NCI-H2029 treated with DMSO at 0.1 percent for 48 hours (cell line): ENCODE measurements around the gene PAM.

Source experiments
- DNase-seq: peaks from one replicate; lab custom pipeline; 2025; lab: John Stamatoyannopoulos, UW

Gene PAM

DNA sequence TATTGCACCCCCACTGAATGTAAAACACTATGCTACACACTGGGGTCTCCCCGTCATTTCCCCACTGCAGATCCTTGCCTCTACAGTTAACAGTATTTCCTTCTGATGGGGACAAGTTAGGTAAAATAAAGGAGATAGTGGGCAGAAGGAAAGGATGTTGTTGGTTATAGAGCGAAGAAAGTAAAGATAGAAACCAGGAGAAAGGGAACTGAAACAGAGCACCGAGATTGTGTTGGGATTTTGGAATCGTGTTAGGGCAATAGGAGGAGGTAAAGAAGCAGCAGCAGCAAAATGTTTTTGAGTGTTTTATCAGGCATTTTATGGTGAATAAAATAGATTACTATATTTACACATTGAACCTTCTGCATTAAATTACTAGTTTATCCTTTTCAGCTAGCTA lies 60.0 kb downstream of the PAM start:
- no peak for DNase-seq

DNA sequence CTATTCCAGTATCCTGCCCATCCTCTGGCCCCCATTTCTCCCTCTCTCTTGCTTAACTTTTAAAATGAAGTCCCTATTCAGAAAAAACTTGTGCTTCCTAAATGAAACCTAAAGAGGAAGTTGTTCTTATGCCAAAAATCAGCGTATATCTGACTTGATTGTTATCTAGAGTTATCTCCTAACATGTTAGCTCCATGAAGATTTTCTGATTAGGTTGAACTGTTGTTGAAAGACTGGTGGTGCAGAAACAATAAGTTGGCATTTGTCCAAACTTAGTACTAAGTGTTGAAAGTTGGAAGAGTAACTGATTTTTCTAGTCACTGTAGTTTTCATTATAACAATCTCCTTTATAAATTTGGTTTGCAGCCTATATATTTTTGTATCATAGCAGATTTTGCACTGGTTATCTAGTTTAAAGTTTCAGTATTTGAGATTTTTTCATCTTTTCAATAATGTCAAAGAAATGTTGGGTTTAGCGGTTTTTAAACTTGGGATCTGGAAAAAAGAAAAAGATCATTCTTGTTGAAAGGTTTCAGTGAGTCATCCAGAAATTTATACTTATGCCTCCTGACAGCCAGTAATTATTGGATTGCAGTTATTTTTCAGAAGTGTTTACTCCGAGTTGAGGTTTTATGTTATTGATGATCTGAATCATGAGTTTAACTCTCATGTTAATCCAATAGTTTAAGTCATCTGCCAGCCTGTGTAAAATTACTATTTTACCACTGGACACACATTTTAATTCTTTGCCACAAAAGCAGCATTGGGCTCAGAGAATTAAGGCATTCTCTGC lies 60.6 kb downstream of the PAM start:
- no peak for DNase-seq

DNA sequence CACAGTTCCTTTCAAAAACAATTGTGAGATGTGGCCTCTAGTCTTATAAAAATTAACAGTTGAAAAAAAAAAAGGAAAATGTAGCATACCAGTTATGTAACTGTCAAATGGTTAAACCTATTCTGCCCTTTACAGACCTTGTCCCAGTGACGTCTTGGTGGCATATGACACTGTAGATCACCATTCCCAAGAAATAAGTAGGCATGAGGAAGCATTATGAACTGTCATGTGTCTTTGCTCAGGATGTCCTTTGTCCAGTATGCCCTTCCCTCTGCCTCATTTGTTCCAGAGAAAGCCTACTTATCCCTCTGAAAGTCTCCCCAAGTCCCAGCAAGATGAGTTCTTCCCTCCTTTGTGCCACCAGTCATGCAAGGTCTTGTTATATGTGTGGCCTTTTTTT lies 63.2 kb downstream of the PAM start:
- DNase-seq, result no peak

DNA sequence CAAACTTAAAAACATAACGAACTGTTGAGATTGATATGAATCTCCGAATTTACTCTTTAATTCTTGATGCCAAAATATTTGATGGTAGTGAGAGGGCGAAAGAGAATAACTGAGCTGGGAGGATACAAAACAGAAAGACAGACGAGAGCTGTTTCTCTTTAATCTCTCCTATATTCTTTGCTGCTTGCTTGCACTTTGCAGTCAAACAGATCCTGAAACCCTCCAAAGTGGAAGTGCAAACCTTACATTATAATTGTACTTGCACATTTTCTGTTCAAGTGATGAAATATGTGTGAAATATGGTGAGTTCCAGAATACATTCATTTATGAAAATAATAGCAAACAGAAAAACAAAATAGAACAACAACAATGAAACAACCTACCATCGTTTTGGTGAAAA lies 63.8 kb downstream of the PAM start:
- no peak for DNase-seq

DNA sequence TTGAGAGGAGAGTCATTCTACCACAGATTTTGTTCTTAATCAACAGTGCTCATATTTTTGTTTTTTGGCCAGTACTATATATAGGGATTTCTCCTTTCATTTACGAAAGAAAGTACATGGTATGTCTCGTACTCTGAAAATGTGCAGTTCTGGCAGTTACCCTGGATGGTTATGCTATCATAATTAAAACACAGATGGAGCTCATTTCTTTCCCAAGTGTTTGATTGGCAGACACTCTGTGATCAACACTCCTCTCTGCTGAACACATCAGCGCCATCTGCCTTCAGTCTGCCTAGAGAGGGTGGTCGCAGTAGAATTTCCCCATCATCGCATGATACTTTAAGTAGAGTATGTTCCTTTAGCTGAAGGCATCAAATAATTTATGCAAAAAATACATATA lies 64.5 kb downstream of the PAM start:
- DNase-seq, result no peak

DNA sequence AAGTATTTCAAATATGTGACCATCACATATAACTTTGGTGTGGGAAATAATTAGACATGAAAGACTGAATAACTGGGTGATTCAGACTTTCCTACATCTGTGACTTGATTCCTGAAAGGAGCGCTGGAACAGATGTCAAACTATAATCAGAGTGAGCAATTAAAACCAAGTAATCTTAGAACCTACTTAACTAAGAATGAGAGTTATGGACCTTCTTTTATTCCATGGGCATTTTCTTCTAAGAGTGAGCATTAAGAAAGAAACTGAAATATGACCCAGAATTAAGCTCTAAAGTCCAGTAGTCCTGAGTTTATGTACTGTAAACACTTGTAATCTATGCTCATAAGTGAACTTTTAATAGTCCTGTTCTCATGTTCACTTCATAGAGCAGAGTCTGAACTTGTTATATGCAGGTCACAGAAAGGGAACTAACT lies 68.4 kb downstream of the PAM start:
- no peak for DNase-seq

DNA sequence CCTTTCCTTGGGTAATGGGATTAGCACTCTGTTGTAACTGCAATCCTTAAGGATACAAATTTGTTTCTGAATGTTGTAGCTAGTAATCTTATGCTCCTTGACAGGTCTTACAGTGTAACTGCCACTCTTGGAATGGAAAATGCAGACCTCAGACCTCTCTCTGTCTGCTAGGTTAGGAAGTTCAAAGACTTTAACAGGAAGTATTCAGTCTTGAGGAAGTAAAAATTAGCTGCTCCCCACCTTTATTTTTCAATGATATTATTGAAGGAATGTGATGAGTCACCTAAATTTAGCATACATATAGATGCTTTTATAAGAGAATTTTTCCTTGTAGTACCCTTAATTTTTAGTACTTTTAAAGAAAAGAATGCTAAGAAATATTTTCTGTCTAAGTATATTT lies 71.5 kb downstream of the PAM start:
- DNase-seq, result no peak

DNA sequence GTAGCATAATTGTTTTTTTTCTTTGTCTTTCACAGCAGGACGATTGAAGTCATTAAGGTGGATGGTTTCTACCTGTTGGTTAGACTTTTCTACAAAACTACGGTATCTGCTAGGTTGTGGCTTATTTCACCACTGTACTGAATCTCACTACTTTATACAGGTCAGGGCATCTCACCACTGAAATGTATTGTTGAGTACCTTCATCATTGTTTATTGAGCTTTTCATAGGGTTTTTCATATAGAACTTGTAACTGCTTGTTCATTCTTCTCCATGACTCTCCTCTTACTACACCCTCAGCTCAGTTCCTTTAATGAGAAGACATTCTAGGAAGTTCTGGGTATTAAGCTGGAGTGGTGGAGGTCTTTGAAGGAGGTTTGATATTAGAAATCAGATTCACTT lies 75.1 kb downstream of the PAM start:
- no peak for DNase-seq

DNA sequence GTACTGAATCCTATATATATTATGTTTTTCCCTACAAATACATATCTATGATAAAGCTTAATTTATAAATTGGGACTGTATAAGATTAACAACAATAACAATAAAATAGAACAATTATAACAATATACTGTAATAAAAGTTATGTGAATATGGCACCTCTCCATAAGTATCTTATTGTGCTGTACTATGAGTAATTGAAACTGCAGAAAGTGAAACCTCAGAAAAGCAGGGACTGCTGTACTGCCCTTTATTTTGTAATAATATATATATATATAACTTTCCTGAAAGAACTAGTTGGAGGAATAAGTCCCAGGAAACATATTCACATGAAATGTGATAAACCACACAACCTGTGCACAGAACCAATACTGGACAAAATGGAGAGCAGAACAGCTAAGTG lies 77.3 kb downstream of the PAM start:
- no peak for DNase-seq

DNA sequence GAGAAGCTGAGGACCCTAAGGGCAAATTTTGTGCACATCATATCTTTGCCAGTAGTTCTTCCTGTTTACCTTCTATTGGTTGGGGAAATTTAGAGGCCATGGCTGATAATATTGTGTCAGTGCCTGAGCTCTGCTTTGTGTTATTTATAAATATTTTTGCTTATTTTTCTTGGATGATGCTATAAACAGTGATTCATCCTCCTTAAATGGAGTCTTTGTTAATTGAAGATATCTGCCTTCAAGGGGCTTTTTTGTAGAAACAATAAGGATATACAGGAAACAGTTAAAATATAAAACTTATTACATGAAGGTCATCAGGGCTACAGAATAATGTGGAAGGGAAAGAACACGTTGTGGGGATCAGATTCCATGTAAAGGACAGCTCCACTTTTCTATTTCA lies 78.0 kb downstream of the PAM start:
- DNase-seq, result no peak

DNA sequence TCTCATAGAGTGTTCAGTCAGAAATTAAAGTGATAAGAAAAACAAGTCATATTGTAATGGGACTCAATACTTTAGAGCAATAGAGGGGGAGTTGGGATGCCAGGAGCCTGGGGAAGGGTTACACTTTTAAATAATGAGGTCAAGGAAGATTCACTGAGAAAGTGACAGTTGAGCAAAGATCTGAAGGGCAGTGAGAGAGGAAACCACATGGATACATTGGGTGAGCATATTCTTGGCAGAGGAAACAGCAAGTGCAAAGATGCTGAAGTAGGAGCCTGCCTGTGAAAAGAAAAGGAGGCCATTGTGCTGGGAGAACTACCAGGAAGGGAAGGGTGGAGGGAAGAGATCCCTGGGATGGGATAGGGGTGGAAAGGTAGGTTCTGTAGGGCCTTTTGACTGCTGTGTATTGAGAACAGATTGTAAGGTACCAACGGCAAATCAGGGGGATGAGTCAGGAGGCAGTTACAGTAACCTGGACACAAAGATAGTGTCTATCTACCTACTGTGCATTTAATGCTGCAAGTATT lies 79.4 kb downstream of the PAM start:
- DNase-seq, result no peak

DNA sequence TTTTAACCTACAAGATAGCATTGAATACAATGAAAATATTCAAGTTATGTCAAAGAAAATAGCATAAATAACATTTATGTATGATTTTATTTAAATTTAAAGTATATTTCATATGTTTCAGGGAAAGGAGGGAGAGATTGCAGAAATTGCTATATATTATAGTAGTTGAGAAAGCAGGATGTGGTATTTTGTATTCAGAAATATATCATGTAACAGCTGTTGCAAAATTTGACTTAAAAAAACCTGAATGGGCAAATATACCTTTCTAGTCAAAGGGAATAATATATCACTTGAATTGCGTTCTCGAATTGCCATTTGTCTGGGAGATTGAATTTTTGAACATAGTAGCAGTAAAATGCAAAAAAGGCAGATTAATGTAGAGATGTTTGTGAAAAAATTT lies 80.6 kb downstream of the PAM start:
- DNase-seq, result no peak

DNA sequence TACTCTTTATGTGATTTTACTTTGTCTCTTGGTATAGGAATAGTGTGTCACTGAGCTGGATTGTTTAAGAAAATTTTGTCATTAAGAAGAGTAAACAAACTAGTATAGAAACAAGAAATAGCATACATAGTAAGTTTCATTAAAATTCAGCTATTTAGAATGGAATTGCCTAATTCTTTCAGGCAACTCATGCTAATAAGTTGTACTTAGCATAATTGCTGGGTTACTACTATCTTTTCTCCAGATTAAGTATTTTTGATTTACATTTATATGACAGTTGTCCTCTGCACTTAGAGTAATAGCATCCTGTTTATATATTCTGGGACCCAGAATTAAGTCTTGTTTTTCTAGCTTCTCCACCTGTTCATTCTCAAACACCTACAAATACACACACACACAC lies 85.9 kb downstream of the PAM start:
- no peak for DNase-seq

DNA sequence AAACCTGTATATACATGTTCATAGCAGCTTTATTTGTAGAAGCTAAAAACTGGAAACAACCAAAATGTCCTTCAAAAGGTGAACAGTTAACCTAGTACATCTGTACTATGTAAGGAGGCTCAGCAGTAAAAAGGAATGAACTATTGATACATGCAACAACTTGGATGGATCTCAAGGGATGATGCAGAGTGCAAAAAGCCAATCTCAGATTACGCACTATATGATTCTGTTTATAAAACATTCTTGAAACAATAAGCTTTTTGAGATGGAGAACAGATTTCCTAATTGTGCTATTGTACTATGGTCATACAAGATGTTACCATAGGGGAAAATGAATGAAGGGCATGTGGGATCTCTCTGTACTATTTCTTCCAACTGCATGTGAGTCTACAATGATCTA lies 88.9 kb downstream of the PAM start:
- no peak for DNase-seq

DNA sequence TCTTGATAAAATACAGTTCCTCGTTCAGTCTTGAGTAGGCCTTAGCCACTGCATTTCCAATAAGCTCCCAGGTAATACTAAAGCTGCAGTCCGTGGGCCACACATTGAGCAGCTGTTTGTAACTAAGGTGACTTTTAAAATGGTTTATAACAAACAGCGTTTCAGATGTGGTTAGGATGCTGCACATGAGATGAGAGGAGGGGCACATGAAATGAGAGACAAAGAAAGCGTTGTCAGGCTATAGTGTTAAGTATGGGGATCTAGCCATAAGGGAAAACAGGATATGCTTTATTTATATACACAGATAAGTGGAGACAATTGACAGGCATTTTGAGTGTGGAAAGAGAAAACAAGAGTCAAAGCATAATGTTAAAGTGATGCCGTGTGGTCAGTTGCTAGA lies 89.9 kb downstream of the PAM start:
- peak; percentile 33 for DNase-seq

DNA sequence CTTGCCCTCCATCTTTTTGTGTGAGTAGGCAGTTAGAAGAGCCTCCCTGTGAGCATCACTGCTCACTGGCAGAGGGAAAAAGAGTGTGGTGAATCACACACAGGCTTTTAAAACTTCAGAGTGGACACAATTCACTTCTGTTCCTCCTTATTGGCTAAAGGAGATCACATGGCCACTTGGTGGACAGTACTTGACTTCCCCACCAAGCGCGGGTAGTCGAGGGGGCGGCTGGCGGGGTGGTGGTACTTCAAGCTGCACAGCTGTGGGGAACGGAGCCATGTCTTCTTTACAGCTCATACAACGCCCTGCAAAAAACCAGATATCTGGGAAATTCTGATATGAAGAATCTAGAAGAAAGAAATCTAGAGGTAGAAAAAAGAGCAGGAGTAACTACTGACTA lies 95.4 kb downstream of the PAM start:
- no peak for DNase-seq

DNA sequence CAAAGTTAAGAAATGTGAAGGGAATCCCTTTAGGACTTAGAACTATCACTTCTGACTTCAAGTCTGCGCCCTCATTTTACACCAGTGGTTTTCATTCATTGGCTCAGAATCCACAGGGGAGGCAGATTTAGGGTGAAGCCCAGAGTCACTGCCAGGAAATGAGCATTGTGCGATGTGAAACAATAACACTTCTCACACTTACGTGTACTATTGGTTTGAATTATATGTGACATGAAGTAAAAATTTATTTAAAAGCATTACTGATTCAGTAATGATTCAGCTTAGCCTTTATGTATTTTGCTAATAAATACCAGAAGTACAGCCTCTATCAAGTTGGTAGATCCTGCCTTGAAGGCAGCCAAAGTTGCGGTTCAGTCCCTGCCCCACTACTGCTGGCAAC lies 98.6 kb downstream of the PAM start:
- no peak for DNase-seq

DNA sequence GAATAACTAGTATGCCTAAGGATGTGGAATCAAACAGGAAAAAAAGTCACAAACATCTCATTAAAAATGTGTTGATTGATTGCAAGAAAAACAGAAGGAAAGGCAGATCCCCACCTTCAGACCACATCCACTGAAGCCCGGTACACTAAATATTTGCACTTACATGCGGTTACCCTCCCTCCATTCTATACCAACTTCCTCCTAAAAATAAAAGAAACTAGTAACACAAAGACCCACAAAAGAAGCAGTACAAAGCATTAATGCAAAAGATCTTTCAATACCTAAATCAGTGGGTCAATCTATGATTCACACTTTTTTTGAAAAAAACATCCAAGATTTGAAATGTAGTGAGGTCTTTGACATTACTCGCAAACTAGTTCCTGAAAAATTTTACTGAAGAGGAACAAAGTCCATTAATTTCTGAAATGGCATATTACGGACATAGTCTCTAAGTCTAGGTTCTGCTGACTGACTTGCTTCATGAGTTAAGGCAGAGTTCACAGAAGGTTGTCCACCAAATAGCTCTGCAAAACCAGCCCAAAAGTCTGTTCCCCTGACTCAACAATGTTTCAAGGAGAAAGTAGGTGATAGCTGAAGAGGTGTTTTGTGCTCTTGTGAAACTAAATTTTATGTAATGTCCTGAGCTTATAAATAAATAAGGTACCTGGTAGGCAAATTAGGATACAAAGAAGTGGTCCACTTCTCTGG lies 100.7 kb downstream of the PAM start:
- no peak for DNase-seq

DNA sequence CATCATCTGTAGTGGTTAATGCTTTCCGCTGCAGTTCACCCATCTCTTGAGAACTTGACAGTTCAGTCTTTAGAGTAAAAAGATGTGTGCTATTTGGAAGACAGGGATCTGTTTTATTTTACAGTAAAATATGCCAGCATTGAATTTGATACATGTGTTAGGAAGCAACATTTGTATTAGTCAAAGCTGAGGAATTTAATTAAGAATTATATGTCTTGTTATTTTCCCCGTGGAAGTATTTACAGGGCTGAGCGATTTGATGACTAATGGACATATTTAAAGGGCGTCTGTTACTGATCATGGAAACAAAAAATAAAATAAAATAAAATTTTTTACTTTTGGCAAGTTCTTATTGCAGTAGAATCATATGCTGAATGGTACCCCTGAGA lies 101.3 kb downstream of the PAM start:
- DNase-seq, result no peak

DNA sequence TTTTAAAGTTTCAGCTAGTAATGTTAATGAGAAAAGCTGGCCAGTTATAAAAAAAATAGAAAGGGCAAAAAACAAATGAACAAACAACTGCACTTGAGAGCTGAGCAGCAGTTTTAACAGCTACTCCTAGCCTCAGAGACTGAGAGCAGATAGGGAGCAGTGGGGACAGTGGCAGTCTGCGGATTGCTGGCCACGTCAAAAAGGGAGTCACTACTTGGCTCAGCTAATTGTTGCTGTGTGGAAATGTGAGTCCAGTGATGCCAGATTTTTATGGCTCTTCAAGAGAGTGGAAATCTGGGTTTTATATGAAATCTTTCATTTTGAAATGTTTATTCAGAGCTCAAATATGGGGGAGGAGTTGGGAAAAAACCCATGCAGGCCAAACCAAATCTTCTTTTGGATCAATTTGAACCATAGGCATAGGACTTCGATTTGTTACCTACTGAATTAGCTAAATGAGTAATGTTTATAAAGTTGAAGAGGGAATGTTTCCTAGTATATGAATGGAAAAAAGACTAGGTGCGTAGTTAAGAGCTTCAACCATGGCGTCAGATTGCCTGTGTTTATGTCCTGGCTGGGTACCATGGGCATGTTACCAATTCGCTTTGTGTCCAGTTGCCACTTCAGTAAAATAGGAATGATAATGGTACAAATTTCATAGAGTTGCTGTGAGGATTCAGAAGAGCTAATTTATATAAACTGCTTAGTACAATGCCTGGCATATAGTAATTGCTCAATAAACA lies 102.1 kb downstream of the PAM start:
- no peak for DNase-seq

DNA sequence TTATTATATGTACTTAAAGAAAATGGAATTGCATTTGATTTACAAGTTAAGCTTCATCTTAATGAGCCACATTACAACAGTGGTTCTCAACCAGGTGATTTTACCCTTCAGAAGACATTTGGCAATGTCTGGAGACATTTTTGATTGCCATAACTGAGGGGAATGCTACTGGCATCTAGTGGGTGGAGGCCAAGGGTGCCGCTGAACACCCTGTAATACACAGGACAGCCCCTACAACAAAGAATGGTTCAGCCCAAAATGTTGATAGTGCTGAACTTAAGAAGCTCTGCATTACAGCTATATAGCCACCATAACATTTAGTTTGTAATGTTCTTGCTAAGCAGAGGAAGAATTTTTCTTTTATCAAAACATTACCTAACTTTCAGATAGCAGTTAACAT lies 103.1 kb downstream of the PAM start:
- DNase-seq, result no peak

DNA sequence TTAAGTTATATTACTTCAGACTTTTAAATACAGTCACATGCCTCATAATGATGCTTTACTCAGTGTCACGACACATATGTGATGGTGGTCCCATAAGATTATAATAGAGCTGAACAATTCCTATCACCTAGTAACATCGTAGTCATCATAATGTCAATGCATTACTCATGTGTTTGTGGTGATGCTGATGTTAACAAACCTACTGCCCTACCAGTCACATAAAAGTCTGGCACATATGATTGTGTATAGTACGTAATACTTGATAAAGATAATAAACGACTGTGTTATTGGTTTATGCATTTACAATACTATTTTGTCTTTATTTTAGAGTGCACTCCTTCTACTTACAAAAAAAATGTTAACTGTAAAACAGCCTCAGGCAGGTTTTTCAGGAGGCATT lies 103.7 kb downstream of the PAM start:
- no peak for DNase-seq

DNA sequence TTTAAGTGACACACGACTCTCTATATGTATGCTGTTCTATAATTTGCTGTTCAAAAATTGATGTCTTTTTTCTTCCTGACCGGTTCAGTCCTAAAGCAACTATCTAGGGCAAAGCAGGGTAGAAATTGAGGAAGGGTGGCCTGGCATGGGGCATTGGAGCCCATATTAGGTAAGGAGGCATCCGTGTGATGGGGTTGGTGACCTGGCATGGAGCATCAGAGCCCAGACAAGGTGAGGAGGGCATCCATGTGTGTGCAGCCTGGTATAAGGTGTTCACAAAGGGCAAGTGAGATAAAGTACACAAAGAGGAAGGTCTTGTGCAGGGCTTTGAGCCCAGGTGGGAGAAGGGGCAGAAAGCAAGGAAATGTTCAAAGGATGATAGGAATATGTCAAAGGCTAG lies 104.9 kb downstream of the PAM start:
- DNase-seq, result no peak
